Gastrocnemius medialis (tissue), 4 donors: ENCODE data around the gene HNRNPA3.

Source experiments
- POLR2A ChIP-seq, 2 donors: fragments of 450-650 bp; IDR thresholded peaks; one replicate each; pipeline ENCODE4 v1.6.1; 2017; ENCODE audit warnings: antibody characterized with exemption in 2 of 2, mild to moderate bottlenecking in 2 of 2, moderate library complexity in 2 of 2
- TF ChIP-seq, protein P1 (sequence below), 5 experiments: fragments of 450-650 bp in 3 of 5; fragments of 200-600 bp in 2 of 5; sonication (generic) in 2 of 5; IDR thresholded peaks in 4 of 5; conservative IDR thresholded peaks in 1 of 5; 1 replicate in 4 of 5; 2 replicates in 1 of 5; pipeline ENCODE4 v1.5.1; 2016 to 2019; ENCODE audit warnings: antibody characterized with exemption in 5 of 5, mild to moderate bottlenecking in 3 of 5, moderate library complexity in 3 of 5

DNA sequence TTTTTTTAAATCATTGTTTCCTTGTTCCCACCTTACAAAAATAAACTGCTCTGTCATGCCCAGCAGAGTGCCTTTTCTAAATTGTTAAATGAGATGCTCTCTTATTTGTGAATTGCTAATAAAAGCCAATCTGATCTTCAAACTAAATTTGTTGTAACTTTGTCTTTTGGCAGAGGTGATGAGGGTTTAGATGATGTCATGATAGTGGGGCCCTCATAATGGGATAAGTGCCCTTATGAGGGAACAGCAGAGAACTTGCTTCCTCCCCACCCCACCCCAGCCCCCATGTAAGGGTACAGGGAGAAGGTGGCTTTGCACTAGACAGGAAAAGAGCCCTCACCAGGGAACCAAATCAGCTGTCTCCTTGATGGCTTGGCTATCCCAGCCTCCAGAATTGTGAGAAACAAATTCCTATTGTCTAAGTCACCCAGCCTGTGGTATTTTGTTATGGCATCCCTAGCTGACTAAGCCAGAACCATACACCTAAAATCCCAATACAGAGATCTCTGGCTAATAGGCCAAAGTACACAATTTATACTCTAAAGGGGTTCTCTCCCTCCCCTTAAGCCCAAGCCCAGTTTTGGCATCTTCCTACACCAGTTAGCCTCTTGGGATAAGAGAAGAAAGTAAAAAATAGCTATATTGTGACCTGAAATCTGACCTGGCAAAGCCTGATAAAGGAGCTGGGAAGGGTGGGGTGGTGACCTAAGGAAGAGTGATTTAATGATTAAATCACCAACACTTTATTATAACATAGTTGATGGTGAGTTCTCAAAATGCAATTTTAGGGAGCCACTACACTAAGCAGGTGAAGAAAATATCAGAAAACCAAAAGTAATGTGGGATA is 40.3 kb upstream of the HNRNPA3 start:
- TF ChIP-seq, protein P1, sequence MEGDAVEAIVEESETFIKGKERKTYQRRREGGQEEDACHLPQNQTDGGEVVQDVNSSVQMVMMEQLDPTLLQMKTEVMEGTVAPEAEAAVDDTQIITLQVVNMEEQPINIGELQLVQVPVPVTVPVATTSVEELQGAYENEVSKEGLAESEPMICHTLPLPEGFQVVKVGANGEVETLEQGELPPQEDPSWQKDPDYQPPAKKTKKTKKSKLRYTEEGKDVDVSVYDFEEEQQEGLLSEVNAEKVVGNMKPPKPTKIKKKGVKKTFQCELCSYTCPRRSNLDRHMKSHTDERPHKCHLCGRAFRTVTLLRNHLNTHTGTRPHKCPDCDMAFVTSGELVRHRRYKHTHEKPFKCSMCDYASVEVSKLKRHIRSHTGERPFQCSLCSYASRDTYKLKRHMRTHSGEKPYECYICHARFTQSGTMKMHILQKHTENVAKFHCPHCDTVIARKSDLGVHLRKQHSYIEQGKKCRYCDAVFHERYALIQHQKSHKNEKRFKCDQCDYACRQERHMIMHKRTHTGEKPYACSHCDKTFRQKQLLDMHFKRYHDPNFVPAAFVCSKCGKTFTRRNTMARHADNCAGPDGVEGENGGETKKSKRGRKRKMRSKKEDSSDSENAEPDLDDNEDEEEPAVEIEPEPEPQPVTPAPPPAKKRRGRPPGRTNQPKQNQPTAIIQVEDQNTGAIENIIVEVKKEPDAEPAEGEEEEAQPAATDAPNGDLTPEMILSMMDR (IDR thresholded peaks at IDR 0.05 in 4 of 5, conservative IDR thresholded peaks at IDR 0.05 in 1 of 5), result no peak
- TF ChIP-seq POLR2A (IDR thresholded peaks at IDR 0.05), result no peak
